Measurements from ENCODE around the gene CFAP52. TPM values are rescaled to one million over a fixed set of nuclear protein-coding genes. Genes with fewer than 3 reads are reported as not detected.

Gene CFAP52
- total RNA-seq, 2 donors from 2014 or later, result 0.41 TPM; not detected in 1

- no peak for DNase-seq
- ATAC-seq, result no peak
- intact Hi-C loops (cut with DNase I), result no loop called here
Measured at GRCh38 chr17:9677411-9677810, 101.0 kb downstream of the CFAP52 start.

- ATAC-seq (no peak), DNase-seq (no peak)
- intact Hi-C loops (cut with DNase I), result no loop called here
Measured at GRCh38 chr17:9677896-9678295, 101.5 kb downstream of the CFAP52 start.

GRCh38 chr17:9684955-9685621 is 108.6 kb downstream of the CFAP52 start:
- DNase-seq (no peak), ATAC-seq (no peak)
- intact Hi-C loops (cut with DNase I), result no loop called here

Other genes with a start within 250 kb of the CFAP52 start
- 10 to 100 TPM; 57.0 to 58.4 TPM for gene STX8, start 822 bp upstream of the CFAP52 start, total RNA-seq
- gene USP43, start 68.9 kb downstream of the CFAP52 start, total RNA-seq, result under 1 TPM in 1 of 2 donors, not detected in 1; 0.24 TPM
- gene DHRS7C, start 214.9 kb downstream of the CFAP52 start, total RNA-seq, result 100 to 1,000 TPM in 1 of 2 donors, 10 to 100 TPM in 1; 82.3 to 159 TPM
- not detected for gene GSG1L2, start 245.4 kb downstream of the CFAP52 start, total RNA-seq
- 1 to 10 TPM in 1 of 2 donors, under 1 TPM in 1; 0.55 to 1.4 TPM for gene GLP2R, start 249.3 kb downstream of the CFAP52 start, total RNA-seq

Data from left cardiac atrium (tissue), 4 donors.